ENCODE data around the gene PROX1.

DNA sequence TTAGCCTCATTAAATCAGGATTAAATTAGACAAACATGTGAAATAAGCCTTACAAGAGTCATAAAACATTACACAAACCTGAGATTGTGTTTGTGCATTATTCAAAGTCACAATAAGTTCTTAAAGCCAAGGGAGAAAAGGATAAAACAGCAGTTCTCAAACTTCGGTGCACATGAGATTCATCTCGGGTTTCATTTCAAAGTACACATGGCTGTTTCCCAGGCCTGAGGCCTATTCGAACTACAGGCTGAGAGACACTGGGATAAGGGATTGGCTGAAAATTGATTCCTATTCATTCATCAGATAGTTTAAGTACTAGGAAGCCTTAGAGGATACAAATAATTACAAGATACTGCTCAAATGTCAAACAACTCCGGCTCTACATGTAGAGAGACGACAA is 35.9 kb upstream of the PROX1 start:
- TF ChIP-seq, protein P1, sequence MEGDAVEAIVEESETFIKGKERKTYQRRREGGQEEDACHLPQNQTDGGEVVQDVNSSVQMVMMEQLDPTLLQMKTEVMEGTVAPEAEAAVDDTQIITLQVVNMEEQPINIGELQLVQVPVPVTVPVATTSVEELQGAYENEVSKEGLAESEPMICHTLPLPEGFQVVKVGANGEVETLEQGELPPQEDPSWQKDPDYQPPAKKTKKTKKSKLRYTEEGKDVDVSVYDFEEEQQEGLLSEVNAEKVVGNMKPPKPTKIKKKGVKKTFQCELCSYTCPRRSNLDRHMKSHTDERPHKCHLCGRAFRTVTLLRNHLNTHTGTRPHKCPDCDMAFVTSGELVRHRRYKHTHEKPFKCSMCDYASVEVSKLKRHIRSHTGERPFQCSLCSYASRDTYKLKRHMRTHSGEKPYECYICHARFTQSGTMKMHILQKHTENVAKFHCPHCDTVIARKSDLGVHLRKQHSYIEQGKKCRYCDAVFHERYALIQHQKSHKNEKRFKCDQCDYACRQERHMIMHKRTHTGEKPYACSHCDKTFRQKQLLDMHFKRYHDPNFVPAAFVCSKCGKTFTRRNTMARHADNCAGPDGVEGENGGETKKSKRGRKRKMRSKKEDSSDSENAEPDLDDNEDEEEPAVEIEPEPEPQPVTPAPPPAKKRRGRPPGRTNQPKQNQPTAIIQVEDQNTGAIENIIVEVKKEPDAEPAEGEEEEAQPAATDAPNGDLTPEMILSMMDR (IDR thresholded peaks at IDR 0.05; ENCODE audit: insufficient read depth, low read depth, low read length), result no peak
- TF ChIP-seq EZH2 (IDR thresholded peaks at IDR 0.05; ENCODE audit: insufficient read depth, low read length), result no peak
